HG03442 (cell line): ENCODE data around the gene DCAF8L2.
"Not testable (repeated sequence)": the region's sequence is repeated elsewhere in the genome, so short reads cannot be mapped to it uniquely, and the experiment has no call there.

Source experiments
- ATAC-seq: cut with Tn5 transposase; IDR thresholded peaks from one replicate; pipeline ENCODE4 v1.9.1; 2021; ENCODE audit warnings: mild to moderate bottlenecking, moderate library complexity; ENCODE audit not compliant: unreplicated experiment

DCAF8L2 gene

DNA sequence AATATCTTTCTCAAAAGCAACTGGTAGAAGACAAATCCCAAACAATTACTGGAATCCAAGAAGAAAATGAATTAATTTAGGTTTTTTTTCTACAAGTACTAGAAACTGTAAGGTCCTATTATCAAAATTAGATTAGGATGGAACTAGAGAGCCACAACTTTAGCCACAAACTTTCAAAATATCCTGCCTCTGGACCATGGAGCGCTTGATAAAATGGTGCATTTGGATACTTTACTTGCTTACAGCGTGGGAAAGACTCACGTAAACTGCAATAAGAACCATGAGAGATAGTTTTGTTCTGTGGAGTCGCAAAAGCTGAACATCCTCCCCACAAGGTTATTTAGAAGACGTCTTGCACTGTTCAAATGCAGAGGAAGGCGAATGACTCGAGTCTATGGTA is at the start of gene DCAF8L2:
DCAF8L2 (plus strand) TSS at position 301 of the 400 bp plus-strand sequence. CDS start 156,552 bp downstream, outside the sequence.
- ATAC-seq: no peak

GRCh38 chrX:27541161-27541560 is 49.0 kb upstream of the DCAF8L2 start:
- ATAC-seq: not testable (repeated sequence)

DNA sequence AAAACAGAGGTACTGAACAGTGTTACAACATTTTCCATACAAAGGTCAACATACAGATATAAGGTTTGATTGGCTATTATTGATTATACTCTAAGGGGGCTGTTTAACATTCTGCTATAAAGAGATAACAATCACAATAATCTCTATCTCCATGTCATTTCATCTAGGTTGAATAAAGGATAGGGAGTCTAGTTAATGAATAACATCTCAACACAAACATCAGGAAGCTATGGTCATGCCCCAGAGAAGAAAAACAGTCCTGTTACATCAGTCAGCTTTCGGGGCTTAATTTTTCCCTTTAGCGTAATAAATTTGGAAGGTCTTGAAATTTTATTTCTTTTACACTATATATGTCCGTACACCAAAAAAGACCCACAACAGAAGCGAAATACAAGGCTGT is 41.5 kb upstream of the DCAF8L2 start:
- no peak for ATAC-seq

GRCh38 chrX:27549688-27550087 is 40.5 kb upstream of the DCAF8L2 start:
- ATAC-seq: no peak

- ATAC-seq: no peak
Measured at GRCh38 chrX:27555514-27555913, 34.6 kb upstream of the DCAF8L2 start.

DNA sequence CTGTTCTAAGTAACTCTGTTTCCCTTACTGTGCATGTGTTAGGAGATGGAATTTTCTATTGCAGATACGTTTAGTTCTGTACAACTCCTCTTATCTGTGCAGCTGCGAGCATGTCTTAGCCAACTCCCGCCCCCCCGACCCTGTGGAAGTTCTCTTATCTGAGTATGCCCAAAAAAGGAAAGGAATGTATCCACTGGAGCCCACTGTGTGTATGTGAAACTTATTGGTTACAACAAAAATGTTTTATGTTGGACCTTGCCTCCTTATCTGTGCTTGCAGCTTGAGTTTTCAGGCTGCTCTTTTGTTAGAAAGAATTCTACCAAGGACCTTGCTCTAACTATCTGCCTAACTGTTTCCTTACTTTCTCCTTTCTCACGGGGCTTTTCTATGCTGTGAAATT is 24.2 kb upstream of the DCAF8L2 start:
- no peak for ATAC-seq

GRCh38 chrX:27571164-27571563 is 19.0 kb upstream of the DCAF8L2 start:
- ATAC-seq: no peak

- ATAC-seq: no peak
Measured at GRCh38 chrX:27575565-27575964, 14.6 kb upstream of the DCAF8L2 start.

GRCh38 chrX:27583976-27584375 is 6.2 kb upstream of the DCAF8L2 start:
- ATAC-seq: no peak

GRCh38 chrX:27591938-27592337 is 1.8 kb downstream of the DCAF8L2 start:
- no peak for ATAC-seq

- no peak for ATAC-seq
Measured at GRCh38 chrX:27597508-27597907, 7.4 kb downstream of the DCAF8L2 start.

- no peak for ATAC-seq
Measured at GRCh38 chrX:27598312-27598711, 8.2 kb downstream of the DCAF8L2 start.

- ATAC-seq: no peak
Measured at GRCh38 chrX:27599928-27600327, 9.8 kb downstream of the DCAF8L2 start.

GRCh38 chrX:27600686-27601085 is 10.5 kb downstream of the DCAF8L2 start:
- ATAC-seq: no peak

DNA sequence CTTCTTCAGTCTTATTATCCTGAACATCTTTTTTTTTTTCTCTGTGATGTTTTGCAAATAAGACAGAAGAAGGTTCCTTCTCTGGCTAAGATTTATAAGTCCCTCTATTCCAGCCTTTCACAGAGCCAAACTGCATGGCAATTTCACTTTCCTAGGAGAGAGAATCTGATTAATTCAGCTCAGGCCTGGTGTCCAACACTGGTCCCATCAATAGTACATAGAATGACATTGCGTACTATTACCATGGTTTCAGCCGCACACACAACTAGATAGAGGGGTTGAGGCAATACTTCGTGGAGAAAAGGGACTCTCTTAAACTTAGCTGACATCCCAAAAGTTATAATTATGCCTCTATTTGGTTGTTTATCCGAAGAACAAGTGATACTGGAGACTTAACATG is 18.5 kb downstream of the DCAF8L2 start:
- no peak for ATAC-seq

DNA sequence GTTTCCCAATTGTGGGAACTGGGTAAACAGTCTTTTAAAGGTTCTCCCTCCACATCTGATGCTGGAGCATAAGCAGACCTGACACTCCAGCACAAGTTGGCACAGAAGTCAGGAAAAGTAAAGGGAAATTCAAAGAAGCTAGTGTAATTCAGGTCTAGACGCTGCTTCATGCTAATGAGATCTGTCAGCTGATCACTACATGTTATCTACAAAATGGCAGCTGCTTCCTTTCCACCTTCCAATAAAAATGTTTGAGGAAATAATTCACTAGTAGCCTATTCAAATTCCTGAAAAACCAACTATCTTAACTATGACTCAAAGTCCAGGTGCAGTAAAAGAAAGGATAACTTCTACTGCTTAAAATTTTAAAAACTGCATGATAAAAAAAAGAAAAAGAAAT is 29.3 kb downstream of the DCAF8L2 start:
- no peak for ATAC-seq

GRCh38 chrX:27619975-27620374 is 29.8 kb downstream of the DCAF8L2 start:
- ATAC-seq: no peak

- no peak for ATAC-seq
Measured at GRCh38 chrX:27622883-27623282, 32.7 kb downstream of the DCAF8L2 start.

DNA sequence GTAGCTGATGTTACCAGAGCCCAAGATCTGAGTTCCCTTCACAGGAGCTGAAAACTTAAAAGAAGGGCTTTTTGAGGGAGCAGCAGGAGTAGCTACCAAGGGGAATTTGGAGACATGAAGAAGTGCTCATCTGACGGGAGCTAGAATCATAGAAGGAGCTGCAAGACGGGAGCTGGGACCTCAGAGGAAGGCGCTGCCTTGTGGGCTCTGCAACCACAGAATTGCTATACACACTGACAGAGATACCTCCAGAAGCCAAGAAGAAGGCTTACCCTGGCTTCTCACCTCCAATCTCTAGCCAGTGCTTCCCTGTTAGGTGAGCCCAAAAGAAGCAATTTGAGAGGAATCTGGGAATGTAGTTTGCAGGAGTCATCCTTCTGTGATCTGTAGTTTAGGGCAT is 35.9 kb downstream of the DCAF8L2 start:
- ATAC-seq: no peak

DNA sequence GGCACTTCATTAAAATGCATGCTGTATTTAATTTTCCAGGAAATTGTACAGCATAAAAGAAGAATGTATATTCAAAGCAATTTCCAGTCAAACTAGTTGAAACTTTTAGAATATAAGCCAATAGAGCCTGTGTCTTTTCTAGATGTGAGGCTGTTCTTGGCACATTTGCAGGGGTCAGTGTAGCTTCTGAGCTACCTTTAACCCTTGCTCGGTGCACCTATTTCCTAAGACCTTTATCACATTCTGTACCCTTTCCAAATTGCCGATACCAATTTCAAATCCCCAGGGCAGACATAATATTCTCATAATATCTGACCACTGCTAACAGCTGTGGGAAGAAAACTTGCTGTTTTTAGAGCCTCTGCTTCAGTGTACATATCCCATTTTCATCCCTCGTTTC is 43.2 kb downstream of the DCAF8L2 start:
- ATAC-seq: no peak

- ATAC-seq: no peak
Measured at GRCh38 chrX:27656581-27656980, 66.4 kb downstream of the DCAF8L2 start.

DNA sequence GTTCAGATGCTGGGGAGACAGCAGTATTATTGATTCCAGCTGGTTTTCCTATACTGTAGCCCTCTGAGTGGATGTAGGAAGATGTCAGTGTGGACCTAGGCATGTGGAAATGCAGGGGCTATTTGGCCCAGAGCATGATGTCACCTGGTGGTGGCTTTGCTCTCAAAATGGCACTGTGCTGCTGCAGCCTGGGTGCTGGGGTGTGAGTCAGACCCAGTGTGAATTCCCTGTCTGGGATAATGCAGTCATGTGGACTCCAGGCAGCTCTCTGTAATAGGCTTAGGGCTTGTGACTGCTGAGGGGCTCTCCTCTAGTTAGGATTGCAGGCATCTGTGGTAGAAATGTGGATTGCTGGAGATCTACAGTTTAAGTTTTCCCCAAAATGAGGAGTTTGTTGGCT is 70.7 kb downstream of the DCAF8L2 start:
- ATAC-seq: no peak

GRCh38 chrX:27671234-27671633 is 81.1 kb downstream of the DCAF8L2 start:
- ATAC-seq: no peak

DNA sequence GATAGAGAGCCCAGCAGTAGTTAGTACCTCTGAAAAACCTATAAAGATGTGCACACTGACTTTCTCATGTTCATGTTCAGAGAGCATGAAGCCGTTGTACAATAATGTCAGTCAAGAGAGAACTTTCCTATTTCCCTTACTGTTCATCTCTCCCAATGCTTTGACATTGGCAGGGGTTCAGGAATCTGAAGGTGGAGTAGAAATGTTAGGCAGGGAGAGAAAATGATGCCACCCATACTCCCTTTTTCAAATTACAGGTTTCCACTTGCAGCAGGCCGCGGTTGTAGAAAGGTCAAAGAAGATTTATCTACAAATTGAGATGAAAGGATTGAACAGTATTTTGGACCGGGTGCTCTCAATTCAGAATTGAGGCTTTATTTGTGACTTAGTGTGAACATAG is 84.3 kb downstream of the DCAF8L2 start:
- no peak for ATAC-seq
